Brain microvascular endothelial cell (primary cell): ENCODE data around the gene TAF3.

ENCODE experiments used
- DNase-seq: peaks from one replicate; pipeline ENCODE4 v3.0.0-alpha.2; 2020
- H3K27ac ChIP-seq: fragments of 250-450 bp; sonication (Bioruptor Pico); 2 replicates; pipeline ENCODE4 v1.5.1; 2020; ENCODE audit warnings: mild to moderate bottlenecking, moderate library complexity
- H3K27me3 ChIP-seq: fragments of 250-450 bp; sonication (Bioruptor Pico); replicated peaks from 2 replicates; pipeline ENCODE4 v1.5.1; 2020; ENCODE audit warnings: mild to moderate bottlenecking
- H3K36me3 ChIP-seq: fragments of 250-450 bp; sonication (Bioruptor Pico); replicated peaks from 2 replicates; pipeline ENCODE4 v1.5.1; 2020; ENCODE audit warnings: mild to moderate bottlenecking
- H3K4me3 ChIP-seq: 2 replicates; pipeline ENCODE4 v1.5.1; 2011; ENCODE audit warnings: low read depth, mild to moderate bottlenecking, control low read depth, low read length, moderate library complexity
- in situ Hi-C: cut with HindIII; loops from 2 replicates; pipeline ENCODE4 v1.10.0; 2017; ENCODE audit warnings: low sequenced_read_pairs, low pct_ligation_motif_present
- TF ChIP-seq, protein P1 (sequence below): IDR thresholded peaks from 2 replicates; pipeline ENCODE4 v1.5.1; 2011; ENCODE audit warnings: low read depth, mild to moderate bottlenecking, moderate library complexity, low read length, control low read depth, inconsistent platforms; ENCODE audit errors: missing control alignments

The TAF3 gene

DNA sequence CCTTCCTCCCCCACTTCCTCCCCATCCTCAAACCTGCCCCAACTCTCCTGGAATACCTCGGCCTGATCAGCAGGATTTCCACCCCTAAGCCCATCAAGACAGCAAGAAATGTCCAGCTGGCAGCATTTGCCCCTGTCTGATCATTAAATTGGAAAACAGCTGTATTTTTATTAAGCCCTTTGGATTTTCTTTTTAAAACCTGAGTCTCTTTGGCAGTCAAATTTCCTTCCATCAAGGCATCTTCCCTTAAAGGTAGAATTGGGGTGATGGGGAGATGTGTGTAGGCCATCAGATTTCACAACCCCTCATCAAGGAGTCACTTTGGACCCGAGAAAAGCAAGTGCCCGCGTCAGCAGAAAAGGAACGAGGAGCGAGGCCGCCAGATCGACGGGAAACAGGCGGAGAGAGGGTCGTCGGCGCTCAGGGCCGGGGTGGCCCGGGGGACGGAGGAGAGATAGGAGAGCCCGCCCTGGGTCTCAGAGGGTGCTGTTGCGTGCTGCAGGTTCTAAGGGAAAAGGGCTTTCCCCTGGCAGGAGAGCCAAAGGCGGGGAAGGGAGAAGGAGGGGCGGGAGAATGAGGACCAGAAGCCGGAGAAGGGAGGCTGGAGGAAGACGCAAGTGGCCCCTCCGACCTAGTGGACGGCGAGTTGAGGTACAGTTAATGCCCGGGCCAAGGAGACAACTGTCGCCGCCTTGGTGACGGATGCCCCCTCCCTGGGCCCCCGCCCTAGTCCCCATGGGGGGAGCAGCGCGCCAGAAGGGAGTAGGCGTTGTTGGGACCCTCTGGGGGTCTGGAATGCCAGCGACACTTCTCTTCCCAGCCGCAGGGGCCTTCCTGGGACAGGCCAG is 224.6 kb downstream of the TAF3 start:
- Histone ChIP-seq H3K27me3 (peaks cover 96% of the 10 kb centered on the region), H3K36me3 (no peaks in the 10 kb centered on the region), H3K4me3 (no peak overlapping the region), H3K27ac (no peak overlapping the region)
- TF ChIP-seq, protein P1, sequence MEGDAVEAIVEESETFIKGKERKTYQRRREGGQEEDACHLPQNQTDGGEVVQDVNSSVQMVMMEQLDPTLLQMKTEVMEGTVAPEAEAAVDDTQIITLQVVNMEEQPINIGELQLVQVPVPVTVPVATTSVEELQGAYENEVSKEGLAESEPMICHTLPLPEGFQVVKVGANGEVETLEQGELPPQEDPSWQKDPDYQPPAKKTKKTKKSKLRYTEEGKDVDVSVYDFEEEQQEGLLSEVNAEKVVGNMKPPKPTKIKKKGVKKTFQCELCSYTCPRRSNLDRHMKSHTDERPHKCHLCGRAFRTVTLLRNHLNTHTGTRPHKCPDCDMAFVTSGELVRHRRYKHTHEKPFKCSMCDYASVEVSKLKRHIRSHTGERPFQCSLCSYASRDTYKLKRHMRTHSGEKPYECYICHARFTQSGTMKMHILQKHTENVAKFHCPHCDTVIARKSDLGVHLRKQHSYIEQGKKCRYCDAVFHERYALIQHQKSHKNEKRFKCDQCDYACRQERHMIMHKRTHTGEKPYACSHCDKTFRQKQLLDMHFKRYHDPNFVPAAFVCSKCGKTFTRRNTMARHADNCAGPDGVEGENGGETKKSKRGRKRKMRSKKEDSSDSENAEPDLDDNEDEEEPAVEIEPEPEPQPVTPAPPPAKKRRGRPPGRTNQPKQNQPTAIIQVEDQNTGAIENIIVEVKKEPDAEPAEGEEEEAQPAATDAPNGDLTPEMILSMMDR, result no peak
- DNase-seq, result no peak
- in situ Hi-C loops, result no loop called here

DNA sequence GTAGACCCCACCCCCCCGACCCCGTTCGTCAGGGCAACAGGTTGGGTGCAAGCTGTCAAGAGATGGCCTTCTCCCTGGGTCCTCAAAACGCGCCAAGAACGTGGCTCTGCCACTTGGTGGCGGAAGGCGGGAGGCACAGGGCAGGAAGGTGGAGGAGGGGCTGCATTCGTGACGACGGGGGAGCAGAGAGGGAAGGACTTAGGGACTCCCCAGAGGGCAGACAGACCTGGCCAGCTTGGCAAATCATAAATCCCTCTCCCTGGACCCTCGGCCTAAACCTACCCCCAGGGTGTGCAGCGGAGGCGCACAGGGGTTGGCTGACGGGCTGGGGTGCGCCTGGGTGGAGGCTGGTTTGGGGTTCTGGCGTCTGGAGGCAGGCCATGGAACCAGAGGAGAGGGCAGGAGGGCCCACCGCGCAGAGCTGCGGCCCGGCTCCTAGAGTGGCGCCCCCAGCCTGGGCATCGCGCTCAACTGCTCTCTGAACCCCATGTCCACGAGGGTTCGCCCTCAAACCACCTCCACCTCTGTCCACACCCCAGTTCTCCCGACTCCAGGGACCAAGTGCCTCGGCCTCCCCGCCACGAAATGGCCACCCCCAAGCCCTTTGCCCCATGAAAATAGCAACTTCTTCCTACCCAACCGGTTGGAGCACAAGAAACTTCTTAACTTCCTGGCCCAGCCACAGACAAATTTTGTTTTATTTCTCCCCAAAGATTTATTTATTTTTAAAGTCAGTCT is 225.4 kb downstream of the TAF3 start:
- peaks cover 95% of the 10 kb centered on the region for H3K27me3 ChIP-seq
- TF ChIP-seq, protein P1, result peak; percentile 20
- no peak overlapping the region for H3K4me3 ChIP-seq
- no peak for DNase-seq
- H3K36me3 ChIP-seq, result no peaks in the 10 kb centered on the region
- in situ Hi-C loops, result no loop called here
- no peak overlapping the region for H3K27ac ChIP-seq

DNA sequence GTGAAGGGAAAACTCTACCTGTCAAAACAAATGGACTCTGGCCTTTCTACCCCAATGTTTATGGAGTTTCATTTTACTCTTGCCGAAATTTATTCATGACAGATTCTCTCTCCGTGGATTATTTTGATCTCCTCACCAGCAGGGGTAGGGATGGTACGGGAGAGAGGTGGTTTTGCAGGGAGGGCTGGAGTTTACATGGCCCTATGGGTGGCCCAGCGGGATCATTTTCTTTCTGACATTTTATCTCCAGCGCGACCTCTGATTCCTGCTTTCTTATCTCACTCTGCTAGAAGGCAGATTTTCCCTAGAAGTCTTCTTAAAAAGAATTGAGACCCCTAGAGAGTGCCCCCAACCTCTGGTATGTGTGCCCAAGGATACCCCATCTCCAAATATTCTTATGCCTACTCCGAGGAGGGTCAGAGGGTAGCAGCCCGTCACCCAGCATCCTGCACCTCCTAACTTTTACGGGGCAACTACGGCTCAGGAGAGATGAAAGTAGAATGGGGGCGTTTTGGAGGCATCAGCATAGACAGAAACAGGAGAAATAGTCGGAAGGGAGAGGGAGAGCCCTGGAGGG is 226.1 kb downstream of the TAF3 start:
- no peak for DNase-seq
- TF ChIP-seq, protein P1, result no peak
- no peak overlapping the region for H3K4me3 ChIP-seq
- peaks cover 93% of the 10 kb centered on the region for H3K27me3 ChIP-seq
- in situ Hi-C loops, result no loop called here
- H3K36me3 ChIP-seq, result no peaks in the 10 kb centered on the region
- no peak overlapping the region for H3K27ac ChIP-seq

DNA sequence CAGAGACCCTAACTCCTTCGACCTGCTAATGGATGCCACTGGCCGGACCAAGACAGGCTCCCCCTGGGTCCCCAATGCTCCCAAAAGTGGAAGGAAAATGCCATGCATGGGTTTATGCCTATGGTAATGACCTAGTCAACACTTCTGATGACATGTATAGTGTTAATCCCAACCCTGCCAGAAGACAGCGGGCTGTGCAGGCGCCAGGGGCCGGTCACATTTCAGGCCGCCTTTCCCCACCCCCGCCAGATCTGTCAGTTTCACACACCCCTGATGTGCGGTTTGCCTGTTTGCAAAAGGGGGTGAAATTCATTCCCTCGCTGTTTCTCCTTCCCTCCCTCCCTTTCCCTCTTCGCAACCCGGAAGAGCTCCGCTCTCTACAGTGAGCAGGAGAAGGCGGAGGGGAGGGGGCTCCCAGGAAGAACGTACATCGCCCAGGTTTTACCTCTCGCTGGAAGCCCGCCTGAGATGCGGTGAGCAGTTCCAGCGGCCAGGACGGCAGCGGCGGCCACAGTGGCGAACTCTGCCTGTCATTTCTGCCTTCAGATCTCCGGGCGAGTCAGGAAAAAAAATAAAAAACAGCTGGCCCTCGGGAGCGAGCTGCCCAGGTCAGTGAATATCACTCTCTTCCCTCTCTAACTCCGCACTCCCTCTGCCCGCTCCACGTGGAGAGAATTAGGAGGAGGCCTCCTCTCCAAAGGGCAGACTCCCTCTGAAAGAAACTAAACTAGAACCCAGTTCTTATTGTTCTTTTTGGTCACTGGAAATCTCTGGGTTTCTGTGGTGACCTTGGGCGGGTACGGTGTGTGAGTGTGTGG is 226.8 kb downstream of the TAF3 start:
- in situ Hi-C loops, result no loop called here
- H3K27me3 ChIP-seq, result peaks cover 93% of the 10 kb centered on the region
- no peaks in the 10 kb centered on the region for H3K36me3 ChIP-seq
- H3K4me3 ChIP-seq, result no peak overlapping the region
- TF ChIP-seq, protein P1, result no peak
- no peak for DNase-seq
- H3K27ac ChIP-seq, result no peak overlapping the region

DNA sequence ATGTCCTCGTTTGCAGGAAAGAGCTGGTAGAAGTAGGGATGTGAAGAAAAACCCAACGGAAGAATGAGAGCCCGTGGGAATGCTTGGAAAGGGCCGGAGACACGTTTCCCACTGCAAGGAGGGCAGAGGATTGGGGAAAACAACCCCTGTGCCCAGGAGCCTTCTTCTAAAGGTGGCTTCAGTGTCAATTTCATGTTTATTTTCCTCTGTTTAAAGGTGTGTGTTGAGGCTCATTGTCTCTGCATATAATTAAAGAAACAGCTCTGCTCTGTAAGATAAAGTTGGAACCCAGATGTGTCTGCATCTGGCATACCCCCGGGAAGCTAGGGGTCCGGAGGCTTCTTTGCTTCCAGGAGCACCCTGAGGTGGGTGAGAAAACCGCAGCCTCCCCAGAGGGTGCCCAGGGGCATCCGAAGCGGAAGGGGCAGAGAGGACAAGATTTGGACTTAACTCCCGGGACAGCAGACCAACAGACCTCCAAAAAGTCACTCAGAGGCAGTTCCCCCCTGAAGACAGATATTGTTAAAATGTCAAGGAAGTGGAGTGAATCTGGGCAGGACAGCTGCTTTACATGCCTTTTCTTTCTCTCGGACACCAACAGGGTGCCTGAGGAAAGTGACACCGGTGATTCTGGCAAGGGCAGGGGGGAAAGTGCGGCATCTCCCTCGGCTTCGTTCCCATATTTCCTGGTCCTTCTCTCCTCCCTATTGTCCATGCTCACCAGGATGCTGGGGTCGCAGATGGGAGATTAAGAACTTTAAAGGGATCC is 227.6 kb downstream of the TAF3 start:
- H3K27me3 ChIP-seq, result peaks cover 93% of the 10 kb centered on the region
- H3K4me3 ChIP-seq, result no peak overlapping the region
- TF ChIP-seq, protein P1, result no peak
- in situ Hi-C loops, result no loop called here
- no peak for DNase-seq
- no peak overlapping the region for H3K27ac ChIP-seq
- H3K36me3 ChIP-seq, result no peaks in the 10 kb centered on the region
